Caki2 (cell line): Measurements from ENCODE around the gene PDE6G. TPM values are rescaled to one million over a fixed set of nuclear protein-coding genes. Genes with fewer than 3 reads are reported as not detected.
"Not testable (repeated sequence)": the region's sequence is repeated elsewhere in the genome, so short reads cannot be mapped to it uniquely, and the experiment has no call there.

ENCODE experiments used
- DNase-seq: peaks from one replicate; pipeline ENCODE4 v3.0.0-alpha.2; 2015; ENCODE audit warnings: low read depth
- in situ Hi-C: cut with HindIII; loops from 2 replicates; pipeline ENCODE4 v1.10.0; 2016; ENCODE audit warnings: low sequenced_read_pairs, low pct_unique_long_range_greater_than_20kb, mixed read lengths
- total RNA-seq: library from RNA; depleted of rRNA; stranded (reverse); fragments of >200 nt; shearing (Covaris generic); gene quantifications from 2 replicates; pipeline ENCODE4 v1.2.3, GENCODE V29; 2014; ENCODE audit warnings: low replicate concordance

PDE6G gene
- total RNA-seq, 1 experiment from 2014 or later = 1.4 TPM

DNA sequence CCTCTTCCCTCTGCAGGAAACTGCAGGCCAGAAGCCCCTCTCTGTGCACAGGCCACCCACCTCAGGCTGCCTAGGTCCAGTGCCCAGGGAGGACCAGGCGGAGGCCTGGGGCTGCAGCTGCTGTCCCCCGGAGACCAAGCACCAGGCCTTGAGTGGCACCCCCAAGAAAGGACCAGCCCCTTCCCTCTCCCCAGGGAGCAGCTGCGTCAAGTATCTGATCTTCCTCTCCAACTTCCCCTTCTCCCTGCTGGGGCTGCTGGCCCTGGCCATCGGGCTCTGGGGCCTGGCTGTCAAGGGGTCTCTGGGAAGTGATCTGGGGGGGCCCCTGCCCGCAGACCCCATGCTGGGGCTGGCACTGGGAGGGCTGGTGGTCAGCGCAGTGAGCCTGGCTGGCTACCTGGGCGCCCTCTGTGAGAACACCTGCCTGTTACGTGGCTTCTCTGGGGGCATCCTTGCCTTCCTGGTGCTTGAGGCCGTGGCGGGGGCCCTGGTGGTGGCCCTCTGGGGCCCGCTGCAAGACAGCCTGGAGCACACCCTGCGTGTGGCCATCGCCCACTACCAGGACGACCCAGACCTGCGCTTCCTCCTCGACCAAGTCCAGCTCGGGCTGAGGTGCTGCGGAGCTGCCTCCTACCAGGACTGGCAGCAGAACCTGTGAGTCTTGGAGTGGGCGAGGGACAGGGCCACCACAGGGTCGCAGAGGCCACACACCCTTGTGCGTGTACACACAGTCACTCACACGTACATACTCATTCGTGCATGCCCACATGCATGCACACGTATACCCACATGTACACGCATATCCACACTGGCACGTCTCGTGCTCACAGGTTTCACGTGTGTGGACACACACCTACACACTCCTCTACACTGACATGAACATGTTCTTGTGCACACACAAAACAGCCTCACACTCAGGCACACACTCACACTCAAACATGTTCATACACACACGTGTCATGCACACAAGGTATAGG lies 11.1 kb downstream of the PDE6G start:
- in situ Hi-C loops = no loop called here
- DNase-seq = no peak

DNA sequence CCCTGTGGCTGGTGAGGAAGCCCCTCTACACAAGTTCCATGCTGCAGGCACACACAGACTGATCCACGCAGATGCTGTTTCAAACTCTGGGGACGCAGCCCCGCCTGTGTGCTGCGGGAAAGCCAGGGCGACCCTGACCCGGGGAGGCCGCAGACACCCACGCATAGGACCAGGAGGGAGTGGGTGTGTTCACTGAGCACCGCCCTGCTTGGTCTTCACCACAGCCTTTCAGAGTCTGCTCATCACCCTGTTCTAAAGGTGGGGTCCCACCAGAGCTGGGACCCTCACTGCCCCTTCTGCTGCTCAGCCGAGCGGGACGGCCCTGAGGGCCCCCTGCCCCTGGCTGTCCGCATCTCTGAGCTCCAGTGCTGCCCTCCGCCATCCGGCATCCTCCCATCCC lies 11.8 kb downstream of the PDE6G start:
- in situ Hi-C loops = no loop called here
- no peak for DNase-seq

DNA sequence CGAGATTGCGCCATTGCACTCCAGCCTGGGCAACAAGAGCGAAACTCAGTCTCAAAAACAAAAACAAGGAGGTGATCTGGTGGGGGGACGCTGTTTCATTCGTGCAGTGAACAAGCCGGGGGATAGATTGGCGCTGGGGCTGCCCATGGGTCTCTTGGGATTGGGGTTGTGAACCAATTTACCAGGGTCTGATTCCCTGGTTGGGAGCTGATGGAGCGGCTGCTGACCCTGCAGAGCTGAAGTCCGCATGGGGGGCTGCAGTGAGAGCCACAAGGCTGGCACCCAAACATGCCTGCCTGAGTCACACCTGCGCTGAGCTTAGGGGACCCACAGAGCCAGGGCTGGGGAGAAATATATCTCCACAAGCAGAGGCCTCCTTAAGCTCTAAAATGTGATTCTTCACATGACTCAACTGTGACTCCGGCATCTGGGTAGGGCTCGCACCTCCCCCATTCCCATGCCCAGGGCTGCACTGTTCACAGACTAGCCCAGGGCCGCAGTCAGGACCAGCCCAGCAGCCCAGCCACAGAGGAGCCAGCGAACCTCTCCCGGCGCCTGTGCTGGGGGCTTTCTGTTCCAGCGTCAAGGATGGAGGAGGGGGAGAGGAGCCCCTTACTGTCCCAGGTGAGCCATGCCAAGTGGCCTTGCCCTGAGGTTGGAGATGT lies 14.4 kb downstream of the PDE6G start:
- peak; percentile 41 for DNase-seq
- in situ Hi-C loops = no loop called here

DNA sequence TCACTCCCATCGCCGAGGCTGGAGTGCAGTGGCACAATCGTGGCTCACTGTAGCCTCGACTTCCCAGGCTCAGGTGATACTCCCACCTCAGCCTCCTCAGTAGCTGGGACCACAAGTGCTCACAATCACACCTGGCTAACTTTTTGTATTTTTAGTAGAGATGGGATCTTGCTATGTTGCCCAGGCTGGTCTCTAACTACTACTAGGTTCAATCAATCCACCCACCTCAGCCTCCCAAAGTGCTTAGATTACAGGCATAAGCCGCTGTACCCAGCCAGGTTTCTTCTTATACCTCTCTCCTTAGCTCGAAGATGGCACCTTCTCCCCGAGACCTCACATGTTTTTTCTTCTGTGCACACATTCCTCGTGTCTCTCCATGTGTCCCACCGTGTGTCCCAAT lies 16.3 kb downstream of the PDE6G start:
- in situ Hi-C loops = no loop called here
- DNase-seq = no peak

DNA sequence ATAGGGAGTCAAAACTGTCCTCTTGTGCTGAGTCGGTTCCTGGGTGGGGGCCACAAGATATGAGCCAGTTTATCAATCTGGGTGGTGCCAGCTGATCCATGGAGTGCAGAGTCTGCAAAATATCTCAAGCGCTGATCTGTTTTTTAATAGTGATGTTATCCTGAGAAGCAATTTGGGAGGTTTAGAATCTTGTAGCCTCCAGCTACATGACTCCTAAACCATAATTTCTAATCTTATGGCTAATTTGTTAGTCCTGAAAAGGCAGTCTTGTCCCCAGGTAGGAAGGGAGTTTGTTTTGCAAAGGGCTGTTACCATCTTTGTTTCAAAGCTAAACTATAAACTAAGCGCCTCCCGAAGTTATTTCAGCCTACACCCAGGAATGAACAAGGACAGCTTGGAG lies 17.7 kb downstream of the PDE6G start:
- in situ Hi-C loops = no loop called here
- DNase-seq = no peak

DNA sequence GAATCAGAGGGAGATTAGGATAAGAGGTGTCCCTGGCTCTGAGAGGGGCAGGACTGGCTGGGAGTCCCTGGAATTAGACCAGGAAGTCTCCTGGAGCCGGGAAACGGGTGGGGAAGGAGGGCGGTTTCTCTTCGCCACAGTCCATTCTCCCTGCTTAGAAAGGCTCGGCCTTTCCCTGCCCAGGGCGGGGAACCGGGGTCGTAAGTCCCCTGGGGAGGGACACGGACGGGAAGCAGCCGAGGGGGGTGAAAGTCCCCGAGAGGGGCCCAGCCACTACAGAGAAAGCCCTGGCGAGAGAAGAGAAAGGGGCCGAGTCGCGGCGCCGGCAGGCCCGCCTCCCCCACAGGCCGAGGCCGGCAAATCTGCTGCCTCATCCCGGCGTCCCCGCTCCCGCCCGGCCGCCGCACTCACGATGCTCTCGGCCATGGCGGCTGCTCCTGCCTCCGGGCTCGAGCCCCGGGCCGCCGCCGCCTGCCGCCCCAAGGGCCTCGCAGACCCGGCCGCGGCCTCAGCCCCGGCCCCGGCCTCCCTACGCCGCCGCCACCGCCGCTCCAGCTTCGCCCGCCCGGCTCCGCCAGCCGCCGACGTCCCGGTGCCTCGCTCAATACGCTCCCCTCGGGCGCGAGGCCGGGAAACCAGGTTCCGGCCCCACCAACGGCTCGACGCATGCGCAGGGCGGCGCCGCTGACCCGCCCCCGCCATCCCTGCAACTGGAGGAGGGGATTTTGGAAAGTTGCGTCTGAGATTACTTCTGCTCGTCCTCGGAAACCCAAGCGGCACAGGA lies 19.6 kb downstream of the PDE6G start, which contains the start of the genes NPLOC4 and TSPAN10:
TSS of gene NPLOC4 (minus strand) at position 608 of the 784 bp plus-strand sequence. CDS start at position 426, 182 bp downstream.
TSS of gene TSPAN10 (plus strand) at position 692 of the 784 bp plus-strand sequence. CDS start 5,217 bp downstream, outside the sequence.
- in situ Hi-C loops = no loop called here

DNA sequence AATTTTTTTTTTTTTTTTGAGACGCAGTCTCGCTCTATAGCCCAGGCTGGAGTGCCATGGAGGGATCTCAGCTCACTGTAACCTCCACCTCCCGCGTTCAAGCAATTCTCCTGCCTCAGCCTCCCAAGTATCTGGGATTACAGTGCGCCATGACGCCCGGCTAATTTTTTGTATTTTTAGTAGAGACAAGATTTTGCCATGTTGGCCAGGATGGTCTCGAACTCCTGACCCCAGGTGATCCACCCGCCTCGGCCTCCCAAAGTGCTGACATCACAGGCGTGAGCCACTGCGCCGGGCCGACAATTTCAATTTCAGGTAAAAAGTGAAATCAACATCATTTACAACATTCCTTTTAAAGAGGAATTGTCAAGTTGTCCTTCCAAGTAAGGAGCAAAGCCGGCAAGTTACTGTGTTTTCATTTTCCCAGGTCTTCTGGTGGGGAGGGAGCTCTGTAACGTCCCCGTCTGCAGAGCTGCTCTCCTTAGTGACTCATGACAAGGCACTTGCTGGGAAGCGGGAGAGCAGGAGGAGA lies 20.3 kb downstream of the PDE6G start:
- in situ Hi-C loops = no loop called here
- no peak for DNase-seq

More for the DNA sequence above, 19.6 kb downstream of the PDE6G start, which contains the start of the genes NPLOC4 and TSPAN10:
- peak; percentile 79 for DNase-seq

DNA sequence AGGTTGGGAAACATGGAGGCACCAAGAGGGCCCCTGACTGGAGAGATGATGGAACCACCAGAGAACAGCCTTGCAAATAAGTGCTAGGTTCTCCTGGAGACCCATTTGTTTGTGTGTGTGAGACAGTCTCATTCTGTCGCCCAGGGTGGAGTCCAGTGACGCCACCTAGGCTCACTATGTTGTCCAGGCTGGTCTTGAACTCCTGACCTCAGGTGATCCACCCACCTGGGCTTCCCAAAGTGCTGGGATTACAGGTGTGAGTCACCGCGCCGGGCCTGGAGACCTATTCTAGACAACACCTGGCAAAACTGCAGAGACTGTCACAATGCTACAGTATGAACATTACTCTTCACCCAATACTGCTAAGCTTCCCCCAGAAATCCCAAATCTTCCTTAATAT lies 20.9 kb downstream of the PDE6G start:
- in situ Hi-C loops = no loop called here
- DNase-seq = peak; percentile 20

DNA sequence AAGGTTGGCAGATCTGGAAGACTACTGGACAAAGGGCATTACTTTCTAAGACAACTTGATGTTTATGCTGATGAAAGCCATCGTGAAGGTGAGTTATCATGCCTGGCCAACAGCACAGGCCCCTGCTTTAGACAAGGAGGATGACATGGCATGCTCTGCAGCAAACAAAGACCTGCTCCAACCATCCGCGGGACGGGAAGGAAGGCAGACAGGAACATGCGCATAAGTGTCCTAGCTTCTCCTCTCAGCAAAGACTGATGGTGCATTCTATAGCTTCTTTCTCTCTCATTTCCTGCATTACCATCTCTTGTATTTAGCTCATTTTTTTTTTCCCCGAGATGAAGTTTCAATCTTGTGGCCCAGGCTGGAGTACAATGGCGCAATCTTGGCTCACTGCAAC lies 24.9 kb downstream of the PDE6G start:
- in situ Hi-C loops = no loop called here
- no peak for DNase-seq

DNA sequence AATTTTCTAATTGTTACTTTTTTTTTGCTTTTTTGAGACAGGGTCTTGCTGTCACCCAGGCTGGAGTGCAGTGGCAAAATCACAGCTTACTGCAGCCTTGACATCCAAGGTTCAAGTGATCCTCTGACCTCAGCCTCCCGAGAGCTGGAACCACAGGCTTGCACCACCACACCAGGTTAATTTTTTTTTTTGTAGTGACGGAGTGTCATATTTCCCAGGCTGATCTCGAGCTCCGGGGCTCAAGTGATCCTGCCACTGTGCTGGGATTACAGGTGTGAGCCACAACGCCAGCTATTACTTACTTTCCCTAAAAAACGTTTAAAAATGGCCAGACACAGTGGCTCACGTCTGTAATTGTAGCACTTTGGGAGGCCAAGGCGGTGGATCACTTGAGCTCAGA lies 26.1 kb downstream of the PDE6G start:
- in situ Hi-C loops = no loop called here
- no peak for DNase-seq

DNA sequence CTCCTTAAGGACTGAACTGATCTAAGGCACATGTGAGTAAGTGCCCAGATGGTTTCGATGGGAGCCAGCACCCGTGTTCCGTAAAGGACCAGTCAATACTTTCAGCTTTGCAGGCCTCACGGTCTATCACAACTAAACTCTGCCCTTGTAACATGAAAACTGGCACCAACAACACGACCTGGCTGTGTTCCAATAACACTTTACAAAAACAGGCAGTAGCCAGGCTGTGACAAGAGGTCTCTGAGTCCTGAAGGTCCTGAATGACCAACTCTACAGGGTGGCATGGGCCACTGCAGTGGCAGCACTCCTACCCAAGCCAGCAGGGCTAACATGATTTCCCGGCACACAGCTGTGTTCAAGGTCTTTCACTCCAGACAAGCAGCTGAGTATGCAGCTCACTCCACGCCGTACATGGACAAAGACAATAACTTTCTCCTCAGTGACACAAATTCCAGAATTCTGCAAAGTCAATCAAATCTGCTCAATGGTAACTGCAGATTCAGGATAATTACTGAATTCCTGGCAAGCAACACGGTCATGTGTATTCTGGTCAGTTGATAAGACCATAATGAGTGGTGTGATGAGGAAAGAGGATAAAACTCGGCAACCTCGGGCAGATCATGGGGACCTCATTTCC lies 34.7 kb downstream of the PDE6G start:
- in situ Hi-C loops = no loop called here
- no peak for DNase-seq

DNA sequence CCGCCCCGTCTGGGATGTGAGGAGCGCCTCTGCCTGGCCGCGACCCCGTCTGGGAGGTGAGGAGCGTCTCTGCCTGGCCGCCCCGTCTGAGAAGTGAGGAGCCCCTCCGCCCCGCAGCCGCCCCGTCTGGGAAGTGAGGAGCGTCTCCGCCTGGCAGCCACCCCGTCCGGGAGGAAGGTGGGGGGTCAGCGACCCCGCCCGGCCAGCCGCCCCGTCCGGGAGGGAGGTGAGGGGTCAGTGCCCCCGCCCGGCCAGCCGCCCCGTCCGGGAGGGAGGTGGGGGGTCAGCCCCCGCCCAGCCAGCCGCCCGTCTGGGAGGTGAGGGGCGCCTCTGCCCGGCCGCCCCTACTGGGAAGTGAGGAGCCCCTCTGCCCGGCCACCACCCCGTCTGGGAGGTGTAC lies 38.0 kb downstream of the PDE6G start:
- in situ Hi-C loops, DNase-seq: not testable (repeated sequence)

DNA sequence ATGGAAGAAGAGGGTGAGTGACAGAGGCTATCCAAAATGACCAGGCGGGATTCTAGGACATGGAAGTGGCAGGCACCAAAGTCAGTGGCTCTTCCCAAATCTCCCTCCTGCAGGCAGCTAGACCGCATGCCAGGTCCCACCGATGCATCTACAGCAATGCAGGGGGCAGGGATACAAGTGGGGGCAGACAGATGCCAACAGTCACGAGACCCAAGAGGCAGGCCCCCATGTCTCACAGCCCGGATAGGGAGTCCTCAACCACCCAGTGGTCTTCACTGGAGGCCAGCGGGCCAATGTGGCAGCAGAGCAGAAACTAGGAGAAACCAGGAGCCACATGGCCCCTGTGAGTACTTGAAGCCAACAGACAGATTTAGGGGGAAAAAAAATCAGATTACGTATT lies 39.5 kb downstream of the PDE6G start:
- DNase-seq = no peak
- in situ Hi-C loops = no loop called here

DNA sequence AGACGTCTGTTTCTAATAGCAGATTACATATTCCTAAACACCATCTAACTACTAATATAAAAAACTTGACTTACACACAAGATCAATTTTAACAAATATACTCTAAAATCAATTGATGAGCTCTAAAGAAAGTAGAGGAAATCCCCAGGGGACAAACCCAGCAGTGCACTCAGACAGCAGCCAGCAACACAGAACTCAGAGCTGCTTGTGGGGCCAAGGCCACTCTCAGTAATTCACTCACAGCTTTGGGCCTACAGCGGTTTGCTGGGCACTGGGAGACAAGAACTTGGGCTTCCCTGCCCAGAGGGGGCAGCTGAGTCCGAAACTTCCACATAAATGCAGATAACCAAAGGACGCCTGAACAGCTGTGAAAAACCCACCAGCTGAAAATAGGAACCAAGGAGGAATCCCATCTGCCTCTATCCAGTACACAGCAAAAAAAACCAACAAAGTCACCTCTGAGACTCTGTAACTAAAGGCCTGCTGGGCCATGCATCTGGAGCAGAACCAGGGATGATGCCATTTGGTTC lies 40.9 kb downstream of the PDE6G start:
- DNase-seq = no peak
- in situ Hi-C loops = no loop called here

DNA sequence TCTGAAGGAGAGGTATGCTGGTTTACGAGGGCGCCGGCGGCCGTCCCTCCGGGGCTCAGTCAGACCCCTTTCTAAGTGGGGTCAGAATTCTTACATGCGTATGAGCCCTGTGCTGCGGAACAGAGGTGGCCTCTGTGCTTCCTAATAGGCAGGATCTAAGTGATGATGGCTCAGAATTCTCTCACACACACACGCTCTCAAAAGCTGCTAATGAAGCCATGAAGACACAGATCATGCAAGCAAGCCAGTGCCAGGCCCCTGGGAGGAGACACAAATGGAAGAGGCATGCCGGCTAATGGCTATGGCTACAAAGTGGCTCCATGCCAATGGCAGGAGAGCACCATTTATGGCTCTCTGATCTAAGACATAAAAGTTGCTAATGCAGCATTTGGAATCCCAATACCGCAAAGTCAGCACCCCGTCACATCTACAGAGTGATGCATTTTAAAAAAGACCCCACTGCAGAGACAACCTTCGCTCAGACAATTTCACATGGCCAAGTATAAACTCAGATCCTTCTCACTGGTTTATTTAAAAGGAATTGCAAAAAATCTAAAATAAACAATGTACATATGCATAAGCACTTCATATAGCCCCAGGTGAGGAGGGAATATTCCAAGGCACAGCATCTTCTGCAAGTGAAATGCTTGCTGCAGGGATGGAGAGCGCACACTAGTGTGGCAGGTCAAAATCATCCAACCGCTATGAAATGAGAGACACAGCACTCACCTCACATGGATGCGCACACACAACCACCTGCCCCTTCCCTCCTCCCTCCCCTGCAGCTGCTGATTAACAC lies 44.0 kb downstream of the PDE6G start:
- no peak for DNase-seq
- in situ Hi-C loops = no loop called here

DNA sequence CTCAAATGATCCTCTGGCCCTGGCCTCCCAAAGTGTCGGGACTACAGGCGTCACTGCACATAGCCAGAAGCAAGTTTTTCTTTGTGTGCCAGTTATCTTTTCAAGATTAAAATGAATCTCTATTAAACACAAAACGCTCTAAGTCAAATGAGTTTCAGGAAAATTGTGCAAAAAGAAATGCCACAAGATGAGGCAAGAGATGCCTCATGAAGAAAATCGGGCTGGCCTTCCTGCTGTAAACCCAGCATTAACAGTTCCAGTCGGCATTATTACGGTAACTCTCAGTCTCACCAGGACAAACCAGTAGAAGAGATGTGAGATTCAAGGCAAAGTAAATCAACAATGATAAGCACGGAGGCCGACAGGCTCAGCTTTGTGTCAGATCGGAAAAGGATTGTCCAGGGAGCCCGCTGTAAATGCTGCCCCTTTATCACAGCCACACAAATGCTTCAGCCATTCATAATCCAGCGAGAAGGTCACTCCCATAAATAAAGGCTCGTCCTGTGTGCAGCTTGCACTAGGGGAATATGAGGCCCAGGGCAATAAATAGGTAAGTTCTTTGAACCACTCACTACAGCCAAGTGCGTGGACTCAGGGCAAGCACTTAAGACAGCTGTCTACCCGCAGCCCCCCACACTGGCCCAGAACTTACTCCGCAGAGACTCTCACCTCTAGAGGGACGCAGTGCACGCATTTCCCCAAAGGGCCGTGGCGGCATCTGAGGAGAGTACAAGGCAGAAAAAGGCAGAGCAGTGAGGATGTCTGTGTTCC lies 46.6 kb downstream of the PDE6G start:
- no peak for DNase-seq
- in situ Hi-C loops = no loop called here
